Hepatocyte (in vitro differentiated cells): Measurements from ENCODE around the gene BTN1A1. TPM values are rescaled to one million over a fixed set of nuclear protein-coding genes. Genes with fewer than 3 reads are reported as not detected.

Source experiments
- DNase-seq: peaks from one replicate; pipeline ENCODE4 v3.0.0-alpha.2; 2016; ENCODE audit warnings: low spot score
- H2AFZ ChIP-seq: fragments of 200-600 bp; sonication (generic); 2 replicates; pipeline ENCODE4 v1.6.0; 2016; ENCODE audit warnings: antibody characterized with exemption, mild to moderate bottlenecking
- H3K27ac ChIP-seq: fragments of 200-600 bp; sonication (generic); 2 replicates; pipeline ENCODE4 v1.5.1; 2016; ENCODE audit warnings: mild to moderate bottlenecking
- H3K27me3 ChIP-seq: fragments of 200-600 bp; sonication (generic); 2 replicates; pipeline ENCODE4 v1.6.1; 2016
- H3K36me3 ChIP-seq: fragments of 200-600 bp; sonication (generic); replicated peaks from 2 replicates; pipeline ENCODE4 v1.5.1; 2016; ENCODE audit warnings: low read depth; ENCODE audit not compliant: insufficient read depth
- H3K4me1 ChIP-seq: fragments of 200-600 bp; sonication (generic); 2 replicates; pipeline ENCODE4 v1.5.1; 2016; ENCODE audit warnings: mild to moderate bottlenecking, moderate library complexity; ENCODE audit not compliant: insufficient read depth
- H3K4me2 ChIP-seq: fragments of 200-600 bp; sonication (generic); 2 replicates; pipeline ENCODE4 v1.6.0; 2016
- H3K4me3 ChIP-seq: fragments of 200-600 bp; sonication (generic); 2 replicates; pipeline ENCODE4 v1.5.1; 2016; ENCODE audit warnings: mild to moderate bottlenecking
- H3K79me2 ChIP-seq: fragments of 200-600 bp; sonication (generic); 2 replicates; pipeline ENCODE4 v1.6.0; 2017; ENCODE audit warnings: mild to moderate bottlenecking
- H3K9me2 ChIP-seq: fragments of 200-600 bp; sonication (generic); replicated peaks from 2 replicates; pipeline ENCODE4 v1.6.0; 2017; ENCODE audit warnings: mild to moderate bottlenecking; ENCODE audit not compliant: insufficient read depth
- H3K9me3 ChIP-seq: fragments of 200-600 bp; sonication (generic); 2 replicates; pipeline ENCODE4 v1.5.1; 2016; ENCODE audit warnings: low read depth, mild to moderate bottlenecking
- H4K20me1 ChIP-seq: fragments of 200-600 bp; sonication (generic); 2 replicates; pipeline ENCODE4 v1.6.0; 2016; ENCODE audit warnings: mild to moderate bottlenecking; ENCODE audit not compliant: insufficient read depth, poor library complexity, severe bottlenecking
- CTCF ChIP-seq: fragments of 200-600 bp; sonication (generic); IDR thresholded peaks from 2 replicates; pipeline ENCODE4 v1.5.1; 2016; ENCODE audit warnings: antibody characterized with exemption, mild to moderate bottlenecking; ENCODE audit not compliant: poor library complexity
- EZH2 ChIP-seq: fragments of 200-600 bp; sonication (generic); IDR thresholded peaks from 2 replicates; pipeline ENCODE4 v1.6.1; 2016; ENCODE audit warnings: antibody characterized with exemption, mild to moderate bottlenecking, borderline replicate concordance
- EZH2phosphoT487 ChIP-seq: fragments of 200-600 bp; sonication (generic); IDR thresholded peaks from one replicate; pipeline ENCODE4 v1.6.1; 2018; ENCODE audit warnings: antibody characterized with exemption, mild to moderate bottlenecking, low read depth, moderate library complexity; ENCODE audit not compliant: unreplicated experiment, severe bottlenecking
- WGBS: methylation state at CpG from one replicate; pipeline ENCODE4 v1.1.6; 2016; ENCODE audit warnings: low lambda C conversion rate; ENCODE audit errors: missing lambda C conversion rate; 5-methylcytosine and 5-hydroxymethylcytosine counted together
- polyA plus RNA-seq: library from polyadenylated mRNA; unstranded; fragments of >200 nt; fragmentation: Nextera tagmentation; extraction: Ambion mirVana; gene quantifications from 2 replicates; pipeline ENCODE4 v1.2.1, GENCODE V29; 2016
- total RNA-seq: library from RNA; depleted of rRNA; stranded (reverse); fragments of >200 nt; gene quantifications from 2 replicates; pipeline ENCODE4 v1.2.3, GENCODE V29; 2014

BTN1A1 gene
- total and polyA plus RNA-seq, 2 experiments from 2014 or later, result 0.59 to 0.60 TPM

GRCh38 chr6:26465776-26466175 lies 34.3 kb upstream of the BTN1A1 start:
- WGBS, result 93% methylated on average over 3 of the region's 3 CpGs
- H4K20me1 ChIP-seq, result peaks cover 5% of the 10 kb centered on the region
- H3K36me3 ChIP-seq, result no peaks in the 10 kb centered on the region
- TF ChIP-seq EZH2 (no peak), EZH2phosphoT487 (no peak), CTCF (no peak)
- H3K79me2 ChIP-seq, result peaks cover 14% of the 10 kb centered on the region
- no peak for DNase-seq
- no peaks in the 10 kb centered on the region for H3K9me2 ChIP-seq
- no peak overlapping the region for H2AFZ ChIP-seq
- no peak overlapping the region for H3K4me3 ChIP-seq
- no peaks in the 10 kb centered on the region for H3K27me3 ChIP-seq
- no peaks in the 10 kb centered on the region for H3K9me3 ChIP-seq
- H3K4me2 ChIP-seq, result no peak overlapping the region
- H3K27ac ChIP-seq, result no peak overlapping the region
- H3K4me1 ChIP-seq, result no peaks in the 10 kb centered on the region

GRCh38 chr6:26468829-26469228 lies 31.3 kb upstream of the BTN1A1 start:
- Histone ChIP-seq H3K4me1 (no peaks in the 10 kb centered on the region), H3K9me3 (no peaks in the 10 kb centered on the region), H4K20me1 (no peaks in the 10 kb centered on the region), H3K36me3 (no peaks in the 10 kb centered on the region), H3K27ac (no peak overlapping the region), H3K9me2 (no peaks in the 10 kb centered on the region), H3K79me2 (no peaks in the 10 kb centered on the region), H3K4me2 (no peak overlapping the region), H3K4me3 (no peak overlapping the region), H2AFZ (no peak overlapping the region), H3K27me3 (no peaks in the 10 kb centered on the region)
- DNase-seq, result no peak
- WGBS, result 94% methylated on average over 2 of the region's 2 CpGs
- TF ChIP-seq EZH2phosphoT487 (no peak), EZH2 (no peak), CTCF (no peak)

GRCh38 chr6:26470643-26471042 lies 29.5 kb upstream of the BTN1A1 start:
- no peak overlapping the region for H3K27ac ChIP-seq
- no peaks in the 10 kb centered on the region for H3K36me3 ChIP-seq
- H2AFZ ChIP-seq, result no peak overlapping the region

More at GRCh38 chr6:26470643-26471042, 29.5 kb upstream of the BTN1A1 start:
- H3K79me2 ChIP-seq, result no peaks in the 10 kb centered on the region
- H3K4me1 ChIP-seq, result peaks cover 9% of the 10 kb centered on the region
- no peaks in the 10 kb centered on the region for H3K9me2 ChIP-seq
- no peaks in the 10 kb centered on the region for H3K27me3 ChIP-seq
- H4K20me1 ChIP-seq, result no peaks in the 10 kb centered on the region
- no peaks in the 10 kb centered on the region for H3K9me3 ChIP-seq
- no peak overlapping the region for H3K4me2 ChIP-seq
- TF ChIP-seq CTCF, result no peak
- no peak for TF ChIP-seq EZH2phosphoT487
- TF ChIP-seq EZH2, result no peak
- WGBS, result 92% methylated on average over 4 of the region's 4 CpGs
- H3K4me3 ChIP-seq, result no peak overlapping the region
- no peak for DNase-seq
